ENCODE data around the gene SPEN. TPM values are rescaled to one million over a fixed set of nuclear protein-coding genes. Genes with fewer than 3 reads are reported as not detected.

SPEN gene
- total and polyA plus RNA-seq, 9 of the 15 experiments (the other 6 are each of a cell fraction or from before 2014, with no cell fraction given), result 5.7 to 87.5 (median 27.2) TPM

- FAIRE-seq (no peak), DNase-seq (ENCODE audit: extremely low read depth in 1 of 4, low spot score in 3 of 4) (peak in 1 of 4 experiments; percentile 5), ATAC-seq (no peak)
- H3K4me2 ChIP-seq (ENCODE audit: insufficient read depth, low read length), result no peak overlapping the region
- CTCF ChIA-PET (ENCODE audit: low intra/inter-chr PET ratio), result no interaction called here
- no peaks in the 10 kb centered on the region for H4K20me1 ChIP-seq (replicated peaks; ENCODE audit: control insufficient read depth, insufficient read depth, low read length)
- H3K27ac ChIP-seq (ENCODE audit: extremely low read depth, low read depth, low read length), result no peak overlapping the region
- H3K4me1 ChIP-seq (replicated peaks in 1 of 2; ENCODE audit: control insufficient read depth in 2 of 2, insufficient read depth in 2 of 2, low read length in 2 of 2), result 0 out of 5 replicates have a peak, but pooled peaks cover 0 to 8% of the 10 kb centered on the region in 2 experiments
- H3K9me1 ChIP-seq (ENCODE audit: control insufficient read depth, insufficient read depth, low read length), result no peaks in the 10 kb centered on the region
- BruUV-seq (replicated peaks), result no TSS peak
- POLR2A ChIA-PET, result interaction anchor here (0.6 to 1.6 kb wide), 3 partner anchors 9 to 21 kb away, joined by 3 to 6 read pairs (median 5); no protein-coding TSS in a partner anchor
- intact Hi-C loops (cut with micrococcal nuclease), result no loop called here
- H2AFZ ChIP-seq (ENCODE audit: low read depth, low read length), result no peak overlapping the region
- no peak overlapping the region for H3K4me3 ChIP-seq
- in situ Hi-C loops (cut with MboI), result no loop called here
- no peak overlapping the region; a peak in 1 of 4 replicates for H3K9ac ChIP-seq (ENCODE audit: insufficient read depth in 1 of 2, low read depth in 2 of 2, low read length in 2 of 2)
- 93% methylated on average over 42 of the region's 42 CpGs for WGBS (ENCODE audit: insufficient coverage, low coverage, missing lambda C conversion rate)
- H3K27me3 ChIP-seq (ENCODE audit: control insufficient read depth in 2 of 2, insufficient read depth in 2 of 2, low read length in 2 of 2), result no peaks in the 10 kb centered on the region
- peaks cover 3% of the 10 kb centered on the region; the same call in 1 of the 3 replicates for H3K79me2 ChIP-seq (ENCODE audit: control insufficient read depth, insufficient read depth, low read length)
- no peaks in the 10 kb centered on the region for H3K9me3 ChIP-seq (replicated peaks; ENCODE audit: control insufficient read depth, insufficient read depth, low read depth, low read length)
- H3K36me3 ChIP-seq (ENCODE audit: control insufficient read depth, insufficient read depth, low read length), result peaks cover 100% of the 10 kb centered on the region
- TF ChIP-seq SIN3A (IDR thresholded peaks at IDR 0.05; ENCODE audit: borderline replicate concordance in 2 of 2, control insufficient read depth in 1 of 2, low read depth in 2 of 2, low read length in 2 of 2) (no peak), ETS2 (tag; IDR thresholded peaks at IDR 0.05; ENCODE audit: borderline replicate concordance, poor library complexity, severe bottlenecking) (no peak), MLLT1 (IDR thresholded peaks at IDR 0.05) (peak in 1 of 2 experiments; percentile 82; a peak in 2 of 4 replicates), ZNF431 (CRISPR knock-in tag; IDR thresholded peaks at IDR 0.05) (no peak), POLR2G (IDR thresholded peaks at IDR 0.05; ENCODE audit: low read depth, low read length) (peak; percentile 72), ZNF133 (CRISPR knock-in tag; IDR thresholded peaks at IDR 0.05) (no peak), PHB2 (IDR thresholded peaks at IDR 0.05; ENCODE audit: low read depth) (no peak), TBL1XR1 (IDR thresholded peaks at IDR 0.05; ENCODE audit: low read length in 2 of 2) (no peak), POLR2AphosphoS5 (IDR thresholded peaks at IDR 0.05; ENCODE audit: control insufficient read depth, insufficient read depth, low read depth, low read length) (peak; percentile 57; the same call in 1 of the 2 replicates), NBN (IDR thresholded peaks at IDR 0.05; ENCODE audit: low read depth) (no peak), RBM22 (IDR thresholded peaks at IDR 0.05; ENCODE audit: low read depth, low read length, poor library complexity, severe bottlenecking) (peak; percentile 97), KLF13 (tag; IDR thresholded peaks at IDR 0.05; ENCODE audit: borderline replicate concordance, low read depth) (no peak), TFE3 (CRISPR knock-in tag; IDR thresholded peaks at IDR 0.05) (no peak), GTF2A2 (tag; IDR thresholded peaks at IDR 0.05) (no peak), NCOR1 (IDR thresholded peaks at IDR 0.05) (no peak), TCFL5 (CRISPR knock-in tag; conservative IDR thresholded peaks at IDR 0.05) (no peak), GABPB1 (CRISPR knock-in tag; IDR thresholded peaks at IDR 0.05) (0 out of 2 replicates have a peak, but pooled peaks have one; percentile 31)
Measured at GRCh38 chr1:15934211-15935055, 86.9 kb downstream of the SPEN start.

Measured in K562 (cell line).